Sigmoid colon (tissue), 4 donors: ENCODE data around the gene NDUFAF2.
"Not testable (repeated sequence)": the region's sequence is repeated elsewhere in the genome, so short reads cannot be mapped to it uniquely, and the experiment has no call there.

Experiments used
- EP300 ChIP-seq, 4 donors: sonication (generic); formaldehyde crosslinking; IDR thresholded peaks; one replicate each; pipeline ENCODE4 v1.6.1; 2017; ENCODE audit warnings: antibody characterized with exemption in 4 of 4
- POLR2AphosphoS5 ChIP-seq, 4 donors: sonication (generic); formaldehyde crosslinking; IDR thresholded peaks; one replicate each; pipeline ENCODE4 v1.6.1; 2017; ENCODE audit warnings: antibody characterized with exemption in 4 of 4
- TF ChIP-seq, protein P1 (sequence below), 4 experiments: fragments of 450-650 bp in 3 of 4; fragments of 200-600 bp in 1 of 4; IDR thresholded peaks; one replicate each; pipeline ENCODE4 v1.5.1; 2016 to 2019; ENCODE audit warnings: antibody characterized with exemption in 4 of 4, mild to moderate bottlenecking in 3 of 4, moderate library complexity in 2 of 4

DNA sequence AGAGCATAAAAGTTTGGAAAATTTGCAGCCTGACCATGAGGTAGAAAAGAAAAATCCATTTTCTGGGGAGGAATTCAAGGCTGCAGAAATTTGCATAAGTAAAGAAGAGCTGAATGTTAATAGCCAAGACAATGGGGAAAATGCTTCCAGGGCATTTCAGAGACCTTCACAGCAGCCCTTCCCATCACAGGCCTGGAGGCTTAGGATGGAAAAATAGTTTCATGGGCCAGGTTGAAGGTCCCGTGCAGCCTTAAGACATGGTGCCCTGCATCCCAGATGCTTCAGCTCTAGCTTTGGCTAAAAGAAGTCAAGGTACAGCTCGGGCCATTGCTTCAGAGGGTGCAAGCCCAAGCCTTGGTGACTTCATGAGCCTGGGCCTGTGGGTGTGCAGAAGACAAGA is 242.8 kb downstream of the NDUFAF2 start:
- TF ChIP-seq EP300, POLR2AphosphoS5 (IDR thresholded peaks at IDR 0.05): not testable (repeated sequence)
- TF ChIP-seq, protein P1, sequence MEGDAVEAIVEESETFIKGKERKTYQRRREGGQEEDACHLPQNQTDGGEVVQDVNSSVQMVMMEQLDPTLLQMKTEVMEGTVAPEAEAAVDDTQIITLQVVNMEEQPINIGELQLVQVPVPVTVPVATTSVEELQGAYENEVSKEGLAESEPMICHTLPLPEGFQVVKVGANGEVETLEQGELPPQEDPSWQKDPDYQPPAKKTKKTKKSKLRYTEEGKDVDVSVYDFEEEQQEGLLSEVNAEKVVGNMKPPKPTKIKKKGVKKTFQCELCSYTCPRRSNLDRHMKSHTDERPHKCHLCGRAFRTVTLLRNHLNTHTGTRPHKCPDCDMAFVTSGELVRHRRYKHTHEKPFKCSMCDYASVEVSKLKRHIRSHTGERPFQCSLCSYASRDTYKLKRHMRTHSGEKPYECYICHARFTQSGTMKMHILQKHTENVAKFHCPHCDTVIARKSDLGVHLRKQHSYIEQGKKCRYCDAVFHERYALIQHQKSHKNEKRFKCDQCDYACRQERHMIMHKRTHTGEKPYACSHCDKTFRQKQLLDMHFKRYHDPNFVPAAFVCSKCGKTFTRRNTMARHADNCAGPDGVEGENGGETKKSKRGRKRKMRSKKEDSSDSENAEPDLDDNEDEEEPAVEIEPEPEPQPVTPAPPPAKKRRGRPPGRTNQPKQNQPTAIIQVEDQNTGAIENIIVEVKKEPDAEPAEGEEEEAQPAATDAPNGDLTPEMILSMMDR (IDR thresholded peaks at IDR 0.05): not testable (repeated sequence)
